Fibroblast of skin of back (primary cell): ENCODE measurements around the gene MS4A13. TPM values are rescaled to one million over a fixed set of nuclear protein-coding genes. Genes with fewer than 3 reads are reported as not detected.
"Not testable (repeated sequence)": the region's sequence is repeated elsewhere in the genome, so short reads cannot be mapped to it uniquely, and the experiment has no call there.

Source experiments
- DNase-seq: peaks from one replicate; pipeline ENCODE4 v3.0.0-alpha.2; 2013
- polyA plus RNA-seq, 2 experiments: library from polyadenylated mRNA; unstranded; fragments of 120-200 nt; gene quantifications; one replicate each; pipeline ENCODE4 v1.2.1, GENCODE V29; 2013; ENCODE audit not compliant: insufficient read length in 2 of 2

Gene MS4A13, protein sequence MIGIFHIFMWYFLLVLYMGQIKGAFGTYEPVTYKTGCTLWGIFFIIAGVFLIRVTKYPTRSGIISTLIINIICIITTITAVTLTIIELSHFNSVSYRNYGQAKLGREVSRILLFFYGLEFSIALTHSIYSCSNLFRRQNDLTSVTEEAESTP
- polyA plus RNA-seq (2013, experiment 1 of 2; ENCODE audit: insufficient read length), result not detected
- not detected for polyA plus RNA-seq (2013, experiment 2 of 2; ENCODE audit: insufficient read length)

DNA sequence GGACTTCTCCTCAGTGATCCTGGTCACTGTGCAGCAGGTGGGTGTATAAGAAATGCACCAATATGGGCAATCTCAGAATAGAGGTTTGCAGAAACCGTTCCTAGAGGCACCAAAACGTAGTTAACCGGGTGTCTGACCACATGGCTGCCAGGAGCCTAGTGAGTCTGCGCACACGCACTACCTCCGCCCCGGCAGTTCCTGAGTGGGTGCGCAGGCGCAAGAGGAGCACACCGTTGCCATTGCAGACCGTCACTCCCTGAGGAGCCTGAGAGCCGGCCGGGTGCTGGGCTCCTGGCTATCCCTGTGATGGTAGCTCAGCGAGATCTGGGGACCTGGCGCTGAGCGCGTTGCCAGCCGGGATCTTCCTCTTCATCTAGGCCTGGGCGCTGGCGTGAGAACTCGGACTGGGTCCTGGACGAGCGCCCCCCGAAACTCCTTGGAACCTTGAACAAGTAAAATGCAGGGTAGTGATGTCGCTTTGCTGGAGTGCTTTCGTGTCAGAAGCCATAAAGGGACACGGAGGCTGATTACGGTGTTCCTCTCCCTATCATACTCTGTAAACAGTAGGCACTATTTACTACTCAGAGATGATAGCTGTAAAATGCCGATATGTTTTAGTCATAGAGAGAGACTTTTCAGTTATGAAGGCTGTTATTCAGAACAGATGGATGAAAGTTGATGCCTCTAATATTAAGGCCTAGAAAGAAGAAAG is at the start of gene MS4A13:
MS4A13 (plus strand) TSS at position 249 of the 712 bp plus-strand sequence. CDS start 2,692 bp downstream, outside the sequence.
- DNase-seq, result no peak

DNA sequence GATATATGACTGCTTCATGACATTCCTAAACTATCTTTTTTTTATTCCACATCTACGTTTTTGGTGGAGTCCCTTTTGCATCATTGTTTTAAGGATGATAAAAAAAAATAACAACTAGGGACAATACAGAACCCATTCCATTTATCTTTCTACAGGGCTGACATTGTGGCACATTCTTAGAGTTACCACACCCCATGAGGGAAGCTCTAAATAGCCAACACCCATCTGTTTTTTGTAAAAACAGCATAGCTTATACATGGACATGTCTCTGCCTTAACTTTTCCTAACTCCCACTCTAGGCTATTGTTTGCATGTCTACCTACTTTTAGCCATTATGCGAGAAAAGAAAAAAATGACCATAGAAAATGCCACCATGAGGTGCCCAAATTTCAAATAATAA is 46.4 kb upstream of the MS4A13 start:
- no peak for DNase-seq

DNA sequence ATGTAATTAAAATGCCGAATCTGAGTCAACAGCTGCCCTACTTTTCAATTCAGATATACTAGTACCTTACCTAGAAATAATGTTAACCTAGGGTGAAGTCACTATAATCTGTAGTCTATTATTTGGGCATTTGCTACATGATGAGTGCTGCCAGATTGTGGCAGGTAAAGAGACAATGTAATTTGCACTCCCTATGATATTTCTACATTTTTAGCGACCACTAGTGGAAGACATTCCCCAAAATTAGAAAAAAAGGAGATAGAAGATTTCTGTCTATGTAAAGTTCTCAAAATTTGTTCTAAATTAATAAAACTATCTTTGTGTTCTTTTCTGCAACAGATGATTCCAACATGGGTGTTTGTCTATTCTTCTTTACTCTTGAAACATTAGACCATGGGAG is 45.5 kb upstream of the MS4A13 start:
- no peak for DNase-seq

DNA sequence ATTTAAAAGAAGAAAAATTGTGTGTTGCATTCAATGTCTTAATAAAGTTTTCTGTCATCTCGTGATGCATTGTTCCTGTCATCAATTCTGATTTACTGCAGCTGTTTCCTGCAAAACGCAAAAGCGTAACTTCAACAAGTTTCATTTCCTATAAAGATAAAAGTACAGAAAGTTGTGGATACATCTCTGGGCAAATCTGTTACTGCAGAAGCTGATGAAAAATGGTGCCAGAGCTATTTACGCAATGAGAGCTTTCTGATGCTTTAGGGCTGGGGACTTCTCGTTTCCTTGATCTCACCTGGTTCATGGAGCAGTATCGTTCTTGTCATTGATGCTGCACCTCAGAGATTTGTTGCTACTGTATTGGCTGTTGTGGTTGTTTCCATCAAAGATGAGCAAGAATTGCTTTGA is 38.2 kb upstream of the MS4A13 start:
- DNase-seq, result no peak

DNA sequence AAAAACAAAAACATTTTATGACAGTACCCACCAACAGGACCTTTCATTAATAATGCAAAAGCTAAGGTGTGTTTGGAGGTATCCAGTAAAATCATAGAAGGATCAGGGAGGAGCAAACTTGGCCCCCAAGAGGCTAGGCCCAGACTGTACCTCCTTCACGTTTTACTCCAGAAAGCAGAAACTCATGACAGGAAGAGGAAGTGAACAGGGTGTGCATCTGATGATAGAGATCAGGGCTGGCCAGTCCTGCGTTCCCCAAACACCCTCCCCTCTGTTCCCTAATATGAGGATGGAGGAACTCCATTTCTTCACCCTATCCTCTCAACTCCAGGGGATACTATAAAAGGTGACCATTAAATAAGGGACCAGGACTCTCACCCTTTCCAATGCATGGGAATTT is 32.8 kb upstream of the MS4A13 start:
- DNase-seq, result no peak

DNA sequence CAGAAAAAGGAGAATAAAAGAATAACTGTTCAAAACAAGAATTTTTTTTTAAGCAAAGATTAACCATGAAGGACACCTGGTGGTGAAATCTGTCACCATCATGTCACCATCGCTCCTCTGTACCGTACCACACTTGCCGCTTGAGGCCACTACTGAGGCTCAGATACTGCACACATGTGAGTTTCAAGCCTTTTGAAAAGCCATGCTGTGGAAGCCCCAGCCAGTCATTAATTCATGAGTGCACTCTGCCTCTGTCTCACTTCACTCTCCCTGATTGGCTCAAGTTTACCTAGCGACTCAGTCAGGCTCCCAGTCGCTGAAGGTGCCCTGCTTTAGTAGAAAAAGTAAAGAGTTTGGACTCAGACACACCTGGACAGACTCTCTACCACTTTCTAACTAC is 29.2 kb upstream of the MS4A13 start:
- DNase-seq, result no peak

DNA sequence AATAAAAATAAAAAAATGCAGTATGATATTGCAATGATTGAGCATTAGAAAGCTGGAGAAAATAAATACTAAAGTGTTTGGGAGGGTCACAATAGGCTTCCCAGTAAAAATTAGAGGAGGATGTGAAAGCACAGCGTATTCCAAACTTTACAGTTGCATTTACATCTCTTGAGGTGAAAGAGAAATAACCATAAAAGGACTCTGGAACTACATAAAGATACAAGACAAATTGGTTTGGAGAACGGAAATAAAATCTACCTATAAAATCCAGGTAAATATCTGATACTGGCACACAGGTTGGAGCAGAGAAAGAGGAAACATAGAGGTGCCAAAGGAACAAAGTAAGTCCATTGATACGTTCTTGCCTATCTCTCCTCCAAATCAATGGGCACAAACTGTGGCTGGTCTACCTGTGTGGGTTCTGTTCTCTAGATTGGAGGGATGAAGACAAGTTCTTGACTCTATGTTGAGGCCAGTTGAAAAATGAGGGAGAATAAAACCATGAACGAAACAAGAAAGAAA is 22.6 kb upstream of the MS4A13 start, which contains the start of gene MS4A12:
MS4A12 (plus strand) TSS at position 291 of the 522 bp plus-strand sequence. CDS start 4,541 bp downstream, outside the sequence.
- no peak for DNase-seq

DNA sequence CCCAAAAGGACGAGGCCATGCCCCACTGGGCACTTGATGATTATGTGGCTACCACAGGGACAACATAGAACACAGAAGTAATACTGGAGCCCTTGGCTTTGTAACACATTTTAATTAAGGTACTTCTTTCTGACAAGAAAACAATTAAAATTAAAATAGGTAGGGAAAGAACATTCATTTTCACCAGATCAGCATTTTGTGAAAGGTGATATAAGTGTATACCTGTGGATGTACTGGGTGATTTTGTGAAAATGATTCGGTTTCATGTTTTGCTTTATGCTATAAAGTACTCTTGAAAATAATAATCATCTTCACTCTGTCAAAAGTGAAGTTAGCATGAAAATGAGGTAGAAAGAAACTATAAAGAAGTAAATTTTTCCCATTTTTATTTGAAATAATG is 21.7 kb upstream of the MS4A13 start:
- DNase-seq, result no peak

DNA sequence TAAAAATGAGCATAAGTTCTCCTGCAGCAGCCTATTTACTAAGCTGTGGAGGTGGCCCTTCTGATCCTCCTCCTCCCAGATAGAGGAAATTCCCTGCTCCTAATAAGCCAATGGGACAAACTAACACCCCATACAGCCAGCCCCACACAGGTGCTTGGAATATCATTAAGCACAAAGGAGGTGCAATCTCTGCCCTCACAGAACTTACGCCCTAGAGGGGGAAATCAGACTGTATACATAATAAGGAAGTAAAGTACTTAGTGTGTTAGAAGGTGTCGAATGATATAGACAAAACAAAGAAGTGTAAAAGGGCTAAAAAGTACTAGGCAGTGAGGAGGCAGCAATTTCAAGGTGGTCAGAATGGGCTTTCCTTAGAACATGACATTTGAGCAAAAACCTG is 16.8 kb upstream of the MS4A13 start:
- no peak for DNase-seq

DNA sequence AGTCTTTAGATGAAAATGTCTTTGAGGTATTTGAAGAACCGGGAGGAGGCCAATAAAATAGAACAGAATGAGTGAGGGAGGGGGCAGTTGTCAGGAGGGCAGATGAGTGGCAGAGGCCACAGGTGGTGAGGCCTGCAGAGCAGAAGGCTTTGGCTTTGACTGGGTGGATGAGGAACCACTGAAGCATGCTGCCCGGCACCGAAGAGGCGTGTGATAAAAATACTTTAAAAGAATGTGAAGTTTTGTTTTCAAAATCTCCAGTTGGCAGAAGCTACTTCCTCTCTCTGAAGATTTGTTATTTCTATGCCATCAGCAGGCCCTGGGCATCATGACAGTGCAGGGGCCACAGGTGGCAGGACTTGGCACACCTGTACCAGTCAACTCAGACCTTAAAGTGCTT is 16.3 kb upstream of the MS4A13 start:
- peak; percentile 1 for DNase-seq

DNA sequence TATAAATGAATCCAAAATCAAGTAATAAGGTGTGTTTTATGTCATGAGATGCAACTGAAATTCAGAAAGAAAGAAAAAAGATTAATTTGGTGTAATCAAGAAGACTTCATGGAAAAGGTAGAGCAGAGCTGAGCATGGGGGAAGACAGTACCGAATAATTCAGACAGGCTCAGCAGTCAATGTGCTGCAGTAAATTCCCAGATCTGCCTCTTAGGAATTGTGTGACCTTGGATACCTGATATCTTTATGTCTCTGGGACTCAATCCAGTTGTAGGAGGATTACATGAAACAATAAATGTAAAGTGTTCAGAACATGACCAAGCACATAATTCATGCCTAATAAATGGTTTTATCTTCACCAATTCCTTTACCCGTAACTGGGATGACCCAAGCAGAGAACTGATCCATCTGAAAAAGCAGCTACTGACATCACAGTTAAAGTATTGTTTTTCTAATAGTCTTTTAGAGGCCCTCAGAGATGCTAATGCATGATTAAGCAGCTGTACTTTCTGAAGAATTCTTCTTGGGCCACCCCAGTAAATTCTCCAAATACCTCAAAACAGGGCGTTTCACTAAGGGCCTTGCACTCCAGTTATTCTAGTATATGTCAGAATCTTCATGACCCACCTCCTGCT is 14.8 kb upstream of the MS4A13 start:
- DNase-seq, result peak; percentile 44

DNA sequence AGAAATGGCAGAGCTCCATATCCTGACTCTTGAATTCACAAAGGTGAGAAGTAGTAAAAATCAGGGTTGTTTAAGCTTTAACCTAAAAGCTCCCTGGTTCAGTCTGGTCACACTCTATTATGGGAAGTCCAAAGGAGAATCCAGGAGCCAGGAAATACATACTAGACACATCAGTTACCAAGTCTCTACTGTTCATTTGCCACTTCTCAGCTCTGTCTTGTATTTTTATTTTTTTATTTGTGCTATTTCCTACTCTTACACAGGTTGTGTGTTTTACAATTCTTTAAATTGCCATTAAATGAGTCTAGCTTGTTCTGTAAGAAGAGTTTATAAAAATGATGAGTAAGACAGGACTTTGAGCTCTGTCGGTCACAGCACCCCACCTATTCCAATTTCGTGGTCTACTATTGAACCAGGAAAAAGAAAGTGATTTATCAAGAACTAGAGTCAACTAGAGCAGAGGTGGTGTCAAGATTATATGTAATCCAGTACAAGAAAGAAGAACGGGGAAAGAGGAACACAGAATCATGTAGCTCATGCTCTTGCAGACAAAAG is 12.9 kb upstream of the MS4A13 start:
- no peak for DNase-seq

DNA sequence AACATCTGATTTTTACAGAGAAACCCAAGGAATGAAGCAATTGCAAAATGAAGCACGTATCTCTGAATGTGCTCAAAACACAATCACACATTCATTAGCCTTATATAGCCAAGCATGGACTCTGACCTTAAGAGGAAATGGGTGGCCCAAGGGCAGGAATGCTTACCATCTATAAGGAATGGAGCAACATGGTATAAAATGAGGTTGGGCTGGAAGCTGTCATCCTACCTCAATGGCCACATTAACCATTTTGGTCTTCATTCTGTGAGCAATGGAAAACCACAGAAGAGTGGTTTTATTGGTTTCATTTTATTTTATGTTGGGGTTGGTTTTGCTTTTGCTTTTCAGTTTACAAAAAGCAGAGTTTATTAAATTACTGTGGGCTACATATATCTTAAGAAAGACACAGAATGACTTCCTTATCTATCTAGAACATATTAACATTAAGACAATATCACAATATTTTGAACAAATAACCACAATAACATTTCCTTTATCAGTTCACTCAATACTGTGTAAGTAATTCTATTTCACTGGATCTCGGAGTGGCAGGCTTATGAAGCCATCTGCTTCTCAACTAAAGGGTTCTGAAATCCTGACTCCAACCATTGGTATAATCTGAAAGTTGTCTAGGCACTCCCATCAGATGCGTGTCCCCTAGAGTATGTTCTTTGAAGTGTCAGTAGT is 10.8 kb upstream of the MS4A13 start:
- DNase-seq, result no peak

DNA sequence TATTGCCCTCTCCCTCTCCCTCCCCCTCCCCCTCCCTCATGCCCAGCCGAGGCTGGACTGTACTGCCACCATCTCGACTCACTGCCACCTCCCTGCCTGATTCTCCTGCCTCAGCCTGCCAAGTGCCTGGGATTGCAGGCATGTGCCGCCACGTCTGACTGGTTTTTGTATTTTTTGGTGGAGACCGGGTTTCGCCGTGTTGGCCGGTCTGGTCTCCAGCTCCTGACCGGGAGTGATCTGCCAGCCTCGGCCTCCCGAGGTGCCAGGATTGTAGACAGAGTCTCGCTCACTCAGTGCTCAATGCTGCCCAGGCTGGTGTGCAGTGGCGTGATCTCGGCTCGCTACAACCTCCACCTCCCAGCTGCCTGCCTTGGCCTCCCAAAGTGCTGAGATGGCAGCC is 5.6 kb upstream of the MS4A13 start:
- not testable (repeated sequence) for DNase-seq

DNA sequence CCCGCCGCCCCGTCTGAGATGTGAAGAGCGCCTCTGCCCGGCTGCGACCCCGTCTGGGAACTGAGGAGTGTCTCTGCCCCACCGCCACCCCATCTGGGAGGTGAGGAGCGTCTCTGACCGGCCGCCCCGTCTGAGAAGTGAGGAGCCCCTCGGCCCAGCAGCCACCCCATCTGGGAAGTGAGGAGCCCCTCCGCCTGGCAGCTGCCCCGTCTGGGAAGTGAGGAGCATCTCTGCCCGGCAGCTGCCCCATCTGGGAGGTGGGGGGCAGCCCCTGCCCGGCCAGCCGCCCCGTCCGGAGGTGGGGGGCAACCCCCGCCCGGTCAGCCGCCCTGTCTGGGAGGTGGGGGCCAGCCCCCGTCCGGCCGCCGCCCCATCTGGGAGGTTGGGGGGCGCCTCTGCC is 5.0 kb upstream of the MS4A13 start:
- DNase-seq, result not testable (repeated sequence)

DNA sequence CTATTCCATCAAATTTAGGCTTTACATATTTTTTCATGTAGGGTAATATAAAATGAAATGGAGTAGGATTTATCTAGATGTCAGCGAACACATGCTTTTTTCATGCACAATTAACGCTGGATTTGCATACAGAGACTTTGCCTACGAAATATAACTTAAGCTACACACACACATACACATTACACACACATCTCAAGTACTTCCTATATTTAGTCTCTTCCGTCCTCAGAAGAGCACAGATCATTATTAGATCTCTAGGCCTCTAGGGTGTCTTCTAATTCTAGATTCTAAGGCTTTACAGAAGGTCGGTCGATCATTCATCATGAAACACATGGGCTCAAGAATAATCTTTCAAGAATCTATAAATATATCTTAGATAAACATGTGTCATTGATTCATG is 3.8 kb upstream of the MS4A13 start:
- DNase-seq, result no peak

DNA sequence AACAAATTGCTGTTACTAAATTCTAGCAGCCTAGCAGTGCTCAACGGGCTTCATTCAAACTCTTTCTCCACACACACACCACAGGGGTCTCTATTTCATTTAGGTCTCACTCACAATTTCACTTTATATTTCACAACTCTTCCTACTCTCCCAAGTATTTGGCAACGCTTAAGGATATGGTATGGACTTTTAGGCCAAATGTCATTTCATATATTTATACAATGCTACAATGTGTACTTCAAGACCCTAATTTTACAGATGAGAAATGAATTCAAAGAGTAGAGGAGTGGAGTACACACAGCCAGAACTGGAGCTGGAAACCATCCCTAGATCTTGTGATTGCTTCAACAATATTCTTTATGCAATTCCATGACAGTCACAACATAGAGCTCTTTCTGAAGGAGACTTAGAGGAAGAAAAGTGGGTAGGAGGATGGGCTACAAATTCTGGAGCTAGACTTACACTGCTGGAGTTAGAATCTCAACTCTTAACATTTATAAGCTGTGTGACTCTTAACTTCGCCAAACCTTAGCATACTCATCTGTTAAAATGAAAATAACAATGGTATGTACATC is 2.5 kb upstream of the MS4A13 start:
- no peak for DNase-seq

DNA sequence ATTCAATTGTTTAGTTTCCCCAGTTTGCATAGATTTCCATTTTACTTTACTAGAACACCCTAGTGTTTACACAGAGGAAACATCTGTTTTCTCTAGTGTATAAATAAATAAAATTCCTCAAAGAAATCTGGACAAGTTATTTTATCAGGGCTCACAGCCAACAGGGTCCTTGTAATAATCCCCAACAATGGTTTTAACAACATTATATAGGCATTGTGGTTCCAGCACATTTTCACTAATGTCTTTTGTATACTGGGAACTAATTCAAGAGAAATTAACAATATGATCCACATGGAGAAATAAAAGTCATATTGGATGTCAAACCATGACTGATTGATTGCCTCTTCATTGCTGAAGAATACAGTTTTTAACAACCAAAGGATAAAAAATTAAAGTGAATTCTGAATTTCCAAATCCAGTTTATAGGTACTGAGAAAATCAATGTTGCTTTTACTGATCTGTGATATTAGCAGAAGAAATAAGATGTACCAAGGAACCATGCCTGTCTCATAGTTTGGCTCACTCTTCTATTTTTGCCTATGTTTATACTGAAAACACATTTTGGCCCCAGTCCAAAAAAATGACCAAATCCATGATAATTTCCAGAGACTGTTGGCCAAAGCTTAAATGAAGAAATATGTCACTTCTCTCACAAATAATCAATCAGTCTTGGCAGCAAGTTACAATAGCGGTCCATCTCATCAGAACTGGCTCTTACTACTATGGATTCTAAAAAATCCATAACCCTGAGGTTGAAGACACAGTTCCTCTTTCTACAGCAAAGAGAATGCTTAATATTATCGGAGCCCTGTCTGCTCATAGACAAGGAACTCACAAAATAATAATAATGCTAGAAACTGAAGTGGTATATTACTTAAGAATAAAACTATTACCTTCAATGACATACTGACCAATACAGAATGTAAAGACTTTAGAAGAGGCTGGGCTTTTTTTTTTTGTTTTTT is 1.4 kb upstream of the MS4A13 start:
- DNase-seq, result no peak

DNA sequence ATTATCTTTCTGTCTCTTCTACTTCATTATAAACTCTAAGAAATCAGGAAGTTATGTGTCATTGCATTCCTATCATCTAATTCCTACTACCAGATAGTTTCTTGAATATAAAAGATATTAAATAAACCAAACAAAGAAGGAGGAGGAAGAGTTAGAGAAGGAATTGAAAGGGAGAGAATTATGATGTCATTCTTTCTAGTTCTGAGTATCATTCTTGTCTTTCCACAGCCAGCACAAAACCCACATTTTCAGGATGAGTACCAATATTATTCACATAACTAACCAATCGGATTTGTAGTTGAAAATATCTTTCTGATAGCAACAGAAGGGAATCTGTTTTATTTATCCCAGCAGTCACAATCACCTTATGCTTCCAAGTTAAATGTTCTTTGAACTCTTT is 13.3 kb downstream of the MS4A13 start:
- no peak for DNase-seq

DNA sequence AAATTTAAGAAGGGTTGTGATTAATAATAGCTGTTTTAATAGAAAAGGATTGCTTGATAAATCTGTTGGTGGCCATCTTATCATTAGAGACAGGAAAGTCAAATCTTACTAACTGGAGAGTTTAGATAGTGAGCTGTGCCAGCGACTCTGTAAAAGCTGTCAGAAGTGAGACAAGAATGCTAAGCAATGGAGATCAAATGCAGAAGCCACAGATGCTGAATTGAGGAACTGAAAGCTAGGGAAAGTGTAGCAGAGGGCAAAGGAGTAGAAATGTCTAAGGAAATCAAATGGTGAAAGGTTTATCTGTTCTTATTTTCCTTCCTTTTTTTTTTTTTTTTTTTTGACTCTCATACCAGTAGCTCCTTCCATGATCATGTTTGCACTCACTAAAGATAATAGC is 13.7 kb downstream of the MS4A13 start:
- no peak for DNase-seq
